ENCODE measurements around the gene GCSAM.

Gene GCSAM

DNA sequence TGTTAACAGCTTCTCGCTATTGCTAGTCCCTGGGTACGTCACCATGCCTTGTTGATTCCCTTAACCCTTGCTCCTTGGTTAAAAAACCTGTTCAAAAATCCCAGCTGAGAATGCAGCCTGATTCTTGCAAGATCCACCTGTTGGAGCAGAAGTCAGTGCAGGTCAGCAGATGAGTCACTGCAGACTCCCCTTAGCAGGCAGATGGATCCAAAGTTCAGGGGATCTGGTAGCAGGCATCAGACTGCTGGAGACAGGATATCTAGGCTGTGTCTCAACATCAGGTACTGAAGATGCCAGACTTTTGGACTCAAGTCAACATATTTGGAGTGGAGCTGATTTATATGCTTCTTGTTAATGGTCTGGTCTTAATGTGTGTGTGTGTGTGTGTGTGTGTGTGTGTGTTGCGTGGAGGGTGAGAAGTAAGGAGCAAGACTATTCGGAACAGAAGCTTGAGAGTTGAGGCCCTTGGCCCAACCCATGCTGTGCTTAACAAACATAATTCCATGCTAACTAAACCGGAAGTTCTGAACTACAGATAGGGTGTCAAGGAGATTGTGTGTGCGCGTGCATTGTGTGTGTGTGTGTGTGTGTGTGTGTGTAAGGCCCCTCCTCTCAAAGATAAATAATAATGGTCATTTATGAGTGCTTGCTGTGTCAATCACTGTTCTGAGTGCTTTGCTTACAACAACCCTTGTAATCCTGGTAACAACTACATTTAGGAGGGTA lies 47.9 kb downstream of the GCSAM start:
- TF ChIP-seq GATA2 (IDR thresholded peaks at IDR 0.05; ENCODE audit: low read depth, low read length) (no peak), GATA3 (IDR thresholded peaks at IDR 0.05; ENCODE audit: low read depth, low read length) (no peak)

DNA sequence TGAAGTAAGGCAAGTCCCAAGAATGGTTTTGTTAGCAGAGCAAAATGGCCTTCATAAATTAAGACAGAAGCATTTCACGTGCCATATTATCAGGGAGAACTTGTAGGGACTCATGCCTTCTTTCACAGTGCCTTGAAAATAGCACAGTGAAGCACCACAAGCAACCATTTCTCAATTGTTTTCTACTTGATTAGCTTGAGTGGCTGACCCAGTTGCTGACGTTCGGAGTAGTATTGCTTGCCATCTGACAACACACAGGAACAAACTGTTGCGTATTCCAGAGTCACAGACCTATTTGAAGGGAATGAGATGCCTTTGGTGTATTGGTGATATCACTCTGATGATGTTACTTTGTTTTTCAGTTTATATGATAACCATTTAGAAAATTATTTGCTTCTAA lies 49.8 kb downstream of the GCSAM start:
- TF ChIP-seq GATA3 (IDR thresholded peaks at IDR 0.05; ENCODE audit: low read depth, low read length) (no peak), GATA2 (IDR thresholded peaks at IDR 0.05; ENCODE audit: low read depth, low read length) (no peak)

- TF ChIP-seq GATA3 (IDR thresholded peaks at IDR 0.05; ENCODE audit: low read depth, low read length) (no peak), GATA2 (IDR thresholded peaks at IDR 0.05; ENCODE audit: low read depth, low read length) (no peak)
These were observed 54.6 kb downstream of the GCSAM start for GRCh38 chr3:112078125-112079083.

GRCh38 chr3:112074616-112075497 lies 58.2 kb downstream of the GCSAM start:
- TF ChIP-seq GATA2 (IDR thresholded peaks at IDR 0.05; ENCODE audit: low read depth, low read length) (no peak), GATA3 (IDR thresholded peaks at IDR 0.05; ENCODE audit: low read depth, low read length) (no peak)

DNA sequence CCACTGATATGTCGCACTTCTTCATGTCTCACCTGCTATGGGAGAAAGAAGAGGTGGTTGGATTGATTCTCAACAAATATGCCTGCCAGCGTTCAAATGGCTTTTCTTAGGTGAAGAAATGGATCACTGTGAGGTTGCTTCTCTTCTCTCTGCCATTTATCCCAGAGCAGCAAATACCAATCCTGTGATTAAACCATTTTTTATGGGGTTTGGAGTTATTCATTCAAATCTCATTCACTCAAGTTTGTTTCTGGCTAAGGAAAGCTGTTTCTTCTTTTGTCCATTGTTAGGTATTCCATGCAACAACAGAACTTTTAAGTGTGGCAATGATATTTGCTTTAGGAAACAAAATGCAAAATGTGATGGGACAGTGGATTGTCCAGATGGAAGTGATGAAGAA lies 59.0 kb downstream of the GCSAM start:
- no peak for TF ChIP-seq GATA3 (IDR thresholded peaks at IDR 0.05; ENCODE audit: low read depth, low read length)
- TF ChIP-seq GATA2 (IDR thresholded peaks at IDR 0.05; ENCODE audit: low read depth, low read length) = no peak
